ENCODE measurements around the gene SQOR.

SQOR gene

GRCh38 chr15:45732662-45733061, 97.8 kb downstream of the SQOR start:
- no peak overlapping the region for H3K4me3 ChIP-seq (ENCODE audit: low read length)
- no peaks in the 10 kb centered on the region for H3K4me1 ChIP-seq (ENCODE audit: control insufficient read depth, insufficient read depth, low read length)
- no peaks in the 10 kb centered on the region for H3K9me3 ChIP-seq (ENCODE audit: control insufficient read depth, low read length)
- no peaks in the 10 kb centered on the region for H3K27me3 ChIP-seq (ENCODE audit: control insufficient read depth, insufficient read depth, low read length)
- H3K9ac ChIP-seq (ENCODE audit: low read length), result no peak overlapping the region
- no peaks in the 10 kb centered on the region for H3K36me3 ChIP-seq (ENCODE audit: control insufficient read depth, insufficient read depth, low read length)

DNA sequence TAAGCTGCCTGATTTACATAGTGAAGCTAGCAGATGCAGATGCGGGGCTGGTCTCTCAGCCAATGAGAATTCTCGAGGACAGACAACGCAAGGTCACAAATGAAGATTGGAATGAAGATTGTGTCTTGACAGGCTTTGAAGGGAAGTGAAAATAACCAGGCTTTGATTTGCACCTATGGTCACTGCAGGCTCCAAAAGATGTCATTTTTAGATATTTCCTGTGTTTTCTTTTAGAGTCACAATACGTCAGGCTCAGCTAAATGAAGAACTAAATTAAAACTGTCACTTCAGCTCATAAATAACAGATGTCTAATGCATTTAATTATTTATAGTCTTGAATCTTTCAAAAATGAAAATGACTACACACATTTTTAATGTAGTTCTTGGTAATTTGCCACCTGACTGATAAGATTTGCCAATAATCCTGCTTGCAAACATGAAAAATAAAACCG, 99.5 kb downstream of the SQOR start:
- H3K9ac ChIP-seq (ENCODE audit: low read length), result no peak overlapping the region
- H3K36me3 ChIP-seq (ENCODE audit: control insufficient read depth, insufficient read depth, low read length), result no peaks in the 10 kb centered on the region
- no peaks in the 10 kb centered on the region for H3K27me3 ChIP-seq (ENCODE audit: control insufficient read depth, insufficient read depth, low read length)
- H3K9me3 ChIP-seq (ENCODE audit: control insufficient read depth, low read length), result no peaks in the 10 kb centered on the region
- no peak overlapping the region for H3K4me3 ChIP-seq (ENCODE audit: low read length)
- H3K4me1 ChIP-seq (ENCODE audit: control insufficient read depth, insufficient read depth, low read length), result no peaks in the 10 kb centered on the region
